Peyer's patch (tissue), 4 donors: ENCODE measurements around the gene NAGA.

ENCODE experiments used
- CTCF ChIP-seq, 6 experiments: fragments of 450-650 bp in 4 of 6; fragments of 200-600 bp in 2 of 6; sonication (generic) in 1 of 6; IDR thresholded peaks; one replicate each; pipeline ENCODE4 v1.5.1; 2017 to 2019; ENCODE audit warnings: antibody characterized with exemption in 6 of 6, mild to moderate bottlenecking in 3 of 6, moderate library complexity in 1 of 6
- POLR2A ChIP-seq, 2 donors: fragments of 450-650 bp; IDR thresholded peaks; one replicate each; pipeline ENCODE4 v1.5.1; 2017; ENCODE audit warnings: antibody characterized with exemption in 2 of 2, mild to moderate bottlenecking in 2 of 2, moderate library complexity in 2 of 2

- TF ChIP-seq CTCF (IDR thresholded peaks at IDR 0.05) (no peak), POLR2A (IDR thresholded peaks at IDR 0.05) (no peak)
Measured at GRCh38 chr22:42076764-42077485, 6.3 kb upstream of the NAGA start.
